ENCODE data around the gene AMOTL2.

The AMOTL2 gene

GRCh38 chr3:134380249-134380648 lies 6.0 kb upstream of the AMOTL2 start:
- H2BK5ac ChIP-seq (ENCODE audit: low read depth, low read length, poor library complexity, severe bottlenecking), result no peak overlapping the region
- H3K23ac ChIP-seq (ENCODE audit: low read length in 2 of 2), result no peak overlapping the region
- no peak overlapping the region for H3K4me3 ChIP-seq (ENCODE audit: insufficient read depth in 1 of 2, low read depth in 1 of 2, low read length in 2 of 2)
- H3K14ac ChIP-seq (ENCODE audit: low read length in 2 of 2), result no peak overlapping the region
- H3K4ac ChIP-seq (ENCODE audit: low read depth in 1 of 2, low read length in 2 of 2), result no peak overlapping the region
- no peak overlapping the region for H3K4me2 ChIP-seq (ENCODE audit: low read length, poor library complexity, severe bottlenecking)
- peaks cover 0 to 8% of the 10 kb centered on the region in 2 experiments for H3K27me3 ChIP-seq (ENCODE audit: control insufficient read depth in 1 of 2, insufficient read depth in 1 of 2, low read length in 2 of 2)
- H2AK5ac ChIP-seq (ENCODE audit: low read length, severe bottlenecking), result no peak overlapping the region
- no peak overlapping the region for H2BK12ac ChIP-seq (ENCODE audit: low read length in 2 of 2)
- no peak overlapping the region for H3K27ac ChIP-seq (ENCODE audit: low read length, poor library complexity, severe bottlenecking)
- no peak overlapping the region for H4K91ac ChIP-seq (ENCODE audit: low read length)
- no CpG with 5 or more reads among the region's 2 CpGs for WGBS
- H3K4me1 ChIP-seq (ENCODE audit: control insufficient read depth, insufficient read depth, low read depth, low read length), result peaks cover 8% of the 10 kb centered on the region
- H4K8ac ChIP-seq (ENCODE audit: low read length), result no peak overlapping the region
- H3K36me3 ChIP-seq (ENCODE audit: control insufficient read depth in 1 of 2, insufficient read depth in 2 of 2, low read depth in 1 of 2, low read length in 2 of 2), result no peaks in the 10 kb centered on the region
- H3K9ac ChIP-seq (ENCODE audit: low read length), result no peak overlapping the region
- H2BK15ac ChIP-seq (ENCODE audit: low read depth, poor library complexity, severe bottlenecking), result no peak overlapping the region
- H3K79me1 ChIP-seq (replicated peaks; ENCODE audit: low read length, poor library complexity, severe bottlenecking), result peaks cover 2% of the 10 kb centered on the region
- no peak overlapping the region for H3K18ac ChIP-seq (ENCODE audit: low read depth in 1 of 2, low read length in 2 of 2)
- H2BK120ac ChIP-seq (ENCODE audit: low read depth, low read length), result no peak overlapping the region
- no peaks in the 10 kb centered on the region for H3K9me3 ChIP-seq (ENCODE audit: control insufficient read depth, low read length)
- H2AFZ ChIP-seq (ENCODE audit: low read depth, low read length), result no peak overlapping the region
- no peak for DNase-seq

DNA sequence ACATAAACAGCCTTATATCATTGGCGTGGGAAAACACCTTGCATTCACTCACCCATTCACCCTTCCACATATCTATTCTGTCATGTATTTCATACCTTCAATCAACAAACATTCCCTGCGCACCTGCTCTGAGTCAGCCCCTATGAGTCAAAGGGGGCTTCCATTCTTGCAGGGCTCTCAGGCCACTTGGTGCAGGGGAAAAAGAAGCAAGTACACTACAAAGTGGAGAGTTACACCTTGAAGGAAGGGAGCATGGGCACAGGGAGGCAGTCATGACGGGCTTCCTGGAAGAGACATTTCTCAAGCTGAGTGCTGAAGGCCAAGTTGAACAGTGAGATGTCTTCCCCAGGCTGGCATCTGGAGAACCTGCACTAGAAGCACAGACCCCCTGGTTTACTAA lies 4.6 kb upstream of the AMOTL2 start:
- peaks cover 0 to 11% of the 10 kb centered on the region in 2 experiments for H3K27me3 ChIP-seq (ENCODE audit: control insufficient read depth in 1 of 2, insufficient read depth in 1 of 2, low read length in 2 of 2)
- no peak overlapping the region for H3K23ac ChIP-seq (ENCODE audit: low read length in 2 of 2)
- H3K4me3 ChIP-seq (ENCODE audit: insufficient read depth in 1 of 2, low read depth in 1 of 2, low read length in 2 of 2), result no peak overlapping the region
- no peak overlapping the region for H3K18ac ChIP-seq (ENCODE audit: low read depth in 1 of 2, low read length in 2 of 2)
- H2AK5ac ChIP-seq (ENCODE audit: low read length, severe bottlenecking), result no peak overlapping the region
- peaks cover 15% of the 10 kb centered on the region for H3K4me1 ChIP-seq (ENCODE audit: control insufficient read depth, insufficient read depth, low read depth, low read length)
- H3K79me1 ChIP-seq (replicated peaks; ENCODE audit: low read length, poor library complexity, severe bottlenecking), result peaks cover 5% of the 10 kb centered on the region
- H3K9ac ChIP-seq (ENCODE audit: low read length), result no peak overlapping the region
- H2BK5ac ChIP-seq (ENCODE audit: low read depth, low read length, poor library complexity, severe bottlenecking), result no peak overlapping the region
- WGBS, result 69% methylated on average over 3 of the region's 3 CpGs
- H3K14ac ChIP-seq (ENCODE audit: low read length in 2 of 2), result no peak overlapping the region
- no peak overlapping the region for H2AFZ ChIP-seq (ENCODE audit: low read depth, low read length)
- no peak overlapping the region for H4K91ac ChIP-seq (ENCODE audit: low read length)
- no peak overlapping the region for H2BK120ac ChIP-seq (ENCODE audit: low read depth, low read length)
- H2BK15ac ChIP-seq (ENCODE audit: low read depth, poor library complexity, severe bottlenecking), result no peak overlapping the region
- no peak overlapping the region for H2BK12ac ChIP-seq (ENCODE audit: low read length in 2 of 2)
- H3K4me2 ChIP-seq (ENCODE audit: low read length, poor library complexity, severe bottlenecking), result no peak overlapping the region
- no peak for DNase-seq
- no peaks in the 10 kb centered on the region for H3K9me3 ChIP-seq (ENCODE audit: control insufficient read depth, low read length)
- no peak overlapping the region for H4K8ac ChIP-seq (ENCODE audit: low read length)
- H3K27ac ChIP-seq (ENCODE audit: low read length, poor library complexity, severe bottlenecking), result no peak overlapping the region
- H3K4ac ChIP-seq (ENCODE audit: low read depth in 1 of 2, low read length in 2 of 2), result no peak overlapping the region
- no peaks in the 10 kb centered on the region for H3K36me3 ChIP-seq (ENCODE audit: control insufficient read depth in 1 of 2, insufficient read depth in 2 of 2, low read depth in 1 of 2, low read length in 2 of 2)

- H2AK5ac ChIP-seq (ENCODE audit: low read length, severe bottlenecking), result no peak overlapping the region
- no peak overlapping the region for H3K18ac ChIP-seq (ENCODE audit: low read depth in 1 of 2, low read length in 2 of 2)
- H3K27ac ChIP-seq (ENCODE audit: low read length, poor library complexity, severe bottlenecking), result no peak overlapping the region
- no peak overlapping the region for H2BK5ac ChIP-seq (ENCODE audit: low read depth, low read length, poor library complexity, severe bottlenecking)
- H3K79me1 ChIP-seq (replicated peaks; ENCODE audit: low read length, poor library complexity, severe bottlenecking), result peaks cover 5% of the 10 kb centered on the region
- no peaks in the 10 kb centered on the region for H3K36me3 ChIP-seq (ENCODE audit: control insufficient read depth in 1 of 2, insufficient read depth in 2 of 2, low read depth in 1 of 2, low read length in 2 of 2)
- no peak overlapping the region for H3K9ac ChIP-seq (ENCODE audit: low read length)
- H3K4me1 ChIP-seq (ENCODE audit: control insufficient read depth, insufficient read depth, low read depth, low read length), result peaks cover 15% of the 10 kb centered on the region
- DNase-seq, result no peak
- H4K8ac ChIP-seq (ENCODE audit: low read length), result no peak overlapping the region
- H4K91ac ChIP-seq (ENCODE audit: low read length), result no peak overlapping the region
- H3K27me3 ChIP-seq (ENCODE audit: control insufficient read depth in 1 of 2, insufficient read depth in 1 of 2, low read length in 2 of 2), result peaks cover 0 to 11% of the 10 kb centered on the region in 2 experiments
- H3K9me3 ChIP-seq (ENCODE audit: control insufficient read depth, low read length), result no peaks in the 10 kb centered on the region
- no peak overlapping the region for H3K14ac ChIP-seq (ENCODE audit: low read length in 2 of 2)
- no peak overlapping the region for H2AFZ ChIP-seq (ENCODE audit: low read depth, low read length)
- no peak overlapping the region for H2BK12ac ChIP-seq (ENCODE audit: low read length in 2 of 2)
- H3K23ac ChIP-seq (ENCODE audit: low read length in 2 of 2), result no peak overlapping the region
- no peak overlapping the region for H3K4me3 ChIP-seq (ENCODE audit: insufficient read depth in 1 of 2, low read depth in 1 of 2, low read length in 2 of 2)
- no peak overlapping the region for H2BK120ac ChIP-seq (ENCODE audit: low read depth, low read length)
- no peak overlapping the region for H3K4me2 ChIP-seq (ENCODE audit: low read length, poor library complexity, severe bottlenecking)
- no peak overlapping the region for H3K4ac ChIP-seq (ENCODE audit: low read depth in 1 of 2, low read length in 2 of 2)
- H2BK15ac ChIP-seq (ENCODE audit: low read depth, poor library complexity, severe bottlenecking), result no peak overlapping the region
Measured at GRCh38 chr3:134378384-134378783, 4.1 kb upstream of the AMOTL2 start.

GRCh38 chr3:134377896-134378295 lies 3.6 kb upstream of the AMOTL2 start:
- Histone ChIP-seq H3K4me2 (ENCODE audit: low read length, poor library complexity, severe bottlenecking) (no peak overlapping the region), H3K23ac (ENCODE audit: low read length in 2 of 2) (no peak overlapping the region), H3K27ac (ENCODE audit: low read length, poor library complexity, severe bottlenecking) (no peak overlapping the region), H2AFZ (ENCODE audit: low read depth, low read length) (no peak overlapping the region), H2BK5ac (ENCODE audit: low read depth, low read length, poor library complexity, severe bottlenecking) (no peak overlapping the region), H4K8ac (ENCODE audit: low read length) (no peak overlapping the region), H3K36me3 (ENCODE audit: control insufficient read depth in 1 of 2, insufficient read depth in 2 of 2, low read depth in 1 of 2, low read length in 2 of 2) (no peaks in the 10 kb centered on the region), H2AK5ac (ENCODE audit: low read length, severe bottlenecking) (no peak overlapping the region), H4K91ac (ENCODE audit: low read length) (no peak overlapping the region), H3K4me3 (ENCODE audit: insufficient read depth in 1 of 2, low read depth in 1 of 2, low read length in 2 of 2) (no peak overlapping the region), H2BK15ac (ENCODE audit: low read depth, poor library complexity, severe bottlenecking) (no peak overlapping the region), H3K9ac (ENCODE audit: low read length) (no peak overlapping the region), H2BK120ac (ENCODE audit: low read depth, low read length) (no peak overlapping the region), H3K18ac (ENCODE audit: low read depth in 1 of 2, low read length in 2 of 2) (no peak overlapping the region), H3K14ac (ENCODE audit: low read length in 2 of 2) (no peak overlapping the region), H3K79me1 (replicated peaks; ENCODE audit: low read length, poor library complexity, severe bottlenecking) (peaks cover 5% of the 10 kb centered on the region), H3K4ac (ENCODE audit: low read depth in 1 of 2, low read length in 2 of 2) (no peak overlapping the region), H3K4me1 (ENCODE audit: control insufficient read depth, insufficient read depth, low read depth, low read length) (peaks cover 15% of the 10 kb centered on the region), H2BK12ac (ENCODE audit: low read length in 2 of 2) (no peak overlapping the region), H3K27me3 (ENCODE audit: control insufficient read depth in 1 of 2, insufficient read depth in 1 of 2, low read length in 2 of 2) (peaks cover 0 to 11% of the 10 kb centered on the region in 2 experiments), H3K9me3 (ENCODE audit: control insufficient read depth, low read length) (no peaks in the 10 kb centered on the region)
- DNase-seq, result no peak
- WGBS, result 93% methylated on average over 3 of the region's 3 CpGs
